Endothelial cell of umbilical vein (primary cell): ENCODE measurements around the gene SIRT2. TPM values are rescaled to one million over a fixed set of nuclear protein-coding genes. Genes with fewer than 3 reads are reported as not detected.
A peak's percentile ranks its signal among the peaks of the same experiment; 100 is the strongest.

Experiments used
- BruUV-seq: library from RNA; stranded (reverse); fragments of 400-500 nt; replicated peaks from 2 replicates; lab custom pipeline; 2021; lab: Mats Ljungman, UMichigan
- CTCF ChIA-PET: fragments of 300-600, 350-600 bp; sonication (Branson Sonifier 250); formaldehyde crosslinking; loops from one replicate; lab custom pipeline; 2021; ENCODE audit warnings: antibody characterized with exemption, inconsistent platforms; lab: Charles Lee
- POLR2A ChIA-PET: fragments of 300-600, 350-600 bp; sonication (Branson Sonifier 250); formaldehyde crosslinking; loops from one replicate; lab custom pipeline; 2021; ENCODE audit warnings: antibody characterized with exemption, inconsistent platforms; lab: Charles Lee
- DNase-seq: peaks from one replicate; pipeline ENCODE4 v3.0.0-alpha.2; 2011; ENCODE audit warnings: low read depth, low spot score
- FAIRE-seq: peaks from 2 replicates; lab custom pipeline; 2011; peaks lifted over from hg19 to GRCh38; lab: Jason Lieb, UNC
- H2AFZ ChIP-seq: 2 replicates; pipeline ENCODE4 v1.6.0; 2012; ENCODE audit warnings: low read depth, low read length, control low read depth, inconsistent platforms
- H3K27ac ChIP-seq: 2 replicates; pipeline ENCODE4 v1.5.1; 2011; ENCODE audit warnings: low read depth, mild to moderate bottlenecking, control low read depth, low read length, moderate library complexity; ENCODE audit not compliant: insufficient read depth
- H3K27me3 ChIP-seq, 2 experiments: 2 replicates each; pipeline versions ENCODE4 v1.6.0 to v1.6.1; 2011; ENCODE audit warnings: low read length in 2 of 2, mixed read lengths in 1 of 2; ENCODE audit not compliant: control insufficient read depth in 2 of 2, insufficient read depth in 2 of 2
- H3K36me3 ChIP-seq, 2 experiments: 2 replicates in 1 of 2; 3 replicates in 1 of 2; pipeline ENCODE4 v1.5.1; 2011; ENCODE audit warnings: low read length in 2 of 2, mild to moderate bottlenecking in 1 of 2, moderate library complexity in 1 of 2; ENCODE audit not compliant: control insufficient read depth in 2 of 2, insufficient read depth in 2 of 2; ENCODE audit errors: extremely low read depth in 1 of 2
- H3K4me1 ChIP-seq: 3 replicates; pipeline ENCODE4 v1.5.1; 2011; ENCODE audit warnings: mild to moderate bottlenecking, low read length; ENCODE audit not compliant: control insufficient read depth, insufficient read depth; ENCODE audit errors: extremely low read depth
- H3K4me2 ChIP-seq: 2 replicates; pipeline ENCODE4 v1.6.1; 2011; ENCODE audit warnings: low read length, control low read depth, mixed read lengths; ENCODE audit not compliant: insufficient read depth
- H3K4me3 ChIP-seq, 3 experiments: fragments of 200-600 bp in 1 of 3; sonication (generic), shearing (Covaris generic) in 1 of 3; replicated peaks in 1 of 3; 2 replicates each; pipeline ENCODE4 v1.5.1; 2011 to 2016; ENCODE audit warnings: control low read depth in 3 of 3, low read length in 3 of 3, mild to moderate bottlenecking in 2 of 3, inconsistent platforms in 1 of 3, low read depth in 1 of 3, moderate library complexity in 1 of 3; ENCODE audit not compliant: insufficient read depth in 1 of 3
- H3K79me2 ChIP-seq: 2 replicates; pipeline ENCODE4 v1.6.0; 2012; ENCODE audit warnings: low read length, inconsistent platforms; ENCODE audit not compliant: control insufficient read depth, insufficient read depth
- H3K9ac ChIP-seq: replicated peaks from 2 replicates; pipeline ENCODE3; 2011; ENCODE audit warnings: low read length, control low read depth; ENCODE audit not compliant: insufficient read depth; ENCODE audit errors: extremely low read depth
- H3K9me1 ChIP-seq: replicated peaks from 3 replicates; pipeline ENCODE4 v1.6.0; 2011; ENCODE audit warnings: mild to moderate bottlenecking, low read length; ENCODE audit not compliant: control insufficient read depth, insufficient read depth; ENCODE audit errors: extremely low read depth
- H3K9me3 ChIP-seq: replicated peaks from 2 replicates; pipeline ENCODE4 v1.5.1; 2012; ENCODE audit warnings: low read length, inconsistent platforms; ENCODE audit not compliant: control insufficient read depth, insufficient read depth
- H4K20me1 ChIP-seq: replicated peaks from 2 replicates; pipeline ENCODE3; 2011; ENCODE audit warnings: mild to moderate bottlenecking, low read length; ENCODE audit not compliant: control insufficient read depth, insufficient read depth; ENCODE audit errors: extremely low read depth
- GATA2 ChIP-seq: IDR thresholded peaks from 2 replicates; pipeline ENCODE4 v1.7.0; 2011; ENCODE audit warnings: low read depth, mild to moderate bottlenecking, moderate library complexity, mixed read lengths, low read length; ENCODE audit not compliant: insufficient read length, insufficient read depth
- MAX ChIP-seq: IDR thresholded peaks from 2 replicates; pipeline ENCODE4 v1.6.1; 2011; ENCODE audit not compliant: insufficient read depth, insufficient read length
- MYC ChIP-seq: IDR thresholded peaks from one replicate; pipeline ENCODE4 v1.6.1; 2011; ENCODE audit warnings: mild to moderate bottlenecking, low read depth, low read length
- POLR2AphosphoS5 ChIP-seq: IDR thresholded peaks from 2 replicates; pipeline ENCODE4 v1.6.1; 2012; ENCODE audit warnings: low read depth, mild to moderate bottlenecking, control low read depth, low read length, moderate library complexity; ENCODE audit not compliant: insufficient read depth
- dilution Hi-C: fragments of 300-500 bp; cut with MboI; formaldehyde crosslinking; loops from one replicate; pipeline ENCODE4 v1.15.0; 2019; ENCODE audit warnings: low sequenced_read_pairs; ENCODE audit not compliant: extremely low pct_ligation_motif_present
- intact Hi-C: fragments of 100-400 bp; cut with micrococcal nuclease; formaldehyde crosslinking; loops from one replicate; pipeline ENCODE4 v1.10.0; 2022
- polyA plus RNA-seq, 4 experiments: library from polyadenylated mRNA; depleted of rRNA in 3 of 4; stranded (reverse) in 3 of 4; unstranded in 1 of 4; fragments of >200 nt; gene quantifications; 2 replicates each; pipeline versions ENCODE4 v1.2.1 to v1.2.3, GENCODE V29; 2011 to 2012; ENCODE audit warnings: missing spikeins in 1 of 4
- total RNA-seq: library from RNA; stranded (reverse); gene quantifications from 2 replicates; pipeline ENCODE4 v1.2.3, GENCODE V29; 2021

SIRT2 gene
- total and polyA plus RNA-seq, 2 donors (not counting 3 experiments of a cell fraction or from before 2014, with no cell fraction given), result 47.6 to 72.5 TPM

- H3K9me1 ChIP-seq, result no peaks in the 10 kb centered on the region
- FAIRE-seq, result peak; percentile 78
- ChIA-PET POLR2A (interaction anchor here (0.6 to 1.2 kb wide), 11 partner anchors 8 to 202 kb away, joined by 3 to 6 read pairs (median 3); partner anchors contain the start of genes ACTN4, ECH1, MRPS12 and SARS2), CTCF (interaction anchor here (0.6 to 1.4 kb wide), 11 partner anchors 15 to 215 kb away, joined by 3 to 9 read pairs (median 3); partner anchors contain the start of genes ECH1, MRPS12, NFKBIB and SARS2)
- H4K20me1 ChIP-seq, result no peaks in the 10 kb centered on the region
- dilution Hi-C loops (no loop called here), intact Hi-C loops (loop anchor here (2.0 kb wide), 1 partner anchor 81 kb away; no protein-coding TSS in a partner anchor)
- peaks cover 18 to 26% of the 10 kb centered on the region in 2 experiments for H3K36me3 ChIP-seq
- H3K4me1 ChIP-seq, result peaks cover 34% of the 10 kb centered on the region
- H3K27me3 ChIP-seq, result no peaks in the 10 kb centered on the region
- DNase-seq, result peak; percentile 96
- H3K9me3 ChIP-seq, result no peaks in the 10 kb centered on the region
- H3K9ac ChIP-seq, result peak overlapping the region; percentile 94
- peak overlapping the region; percentile 80 for H3K4me2 ChIP-seq
- H2AFZ ChIP-seq, result no peak overlapping the region
- peak; percentile 88 for TF ChIP-seq POLR2AphosphoS5
- peak; percentile 20 for TF ChIP-seq MYC
- TF ChIP-seq GATA2, result no peak
- peak; percentile 82 for TF ChIP-seq MAX
- BruUV-seq, result no TSS peak
- H3K4me3 ChIP-seq, result peak overlapping the region; percentile 56 to 84 (median 58)
- peaks cover 46% of the 10 kb centered on the region for H3K79me2 ChIP-seq
- H3K27ac ChIP-seq, result peak overlapping the region; percentile 86
Measured at GRCh38 chr19:38849147-38849859, 50.1 kb downstream of the SIRT2 start.
